Caco-2 (cell line): ENCODE data around the gene BRAT1. TPM values are rescaled to one million over a fixed set of nuclear protein-coding genes. Genes with fewer than 3 reads are reported as not detected.

Experiments
- BruUV-seq: library from RNA; stranded (reverse); fragments of 400-500 nt; replicated peaks from 2 replicates; lab custom pipeline; 2021; lab: Mats Ljungman, UMichigan
- CTCF ChIA-PET: fragments of 300-600 bp; sonication (Branson Sonifier 250); formaldehyde crosslinking; loops from one replicate; lab custom pipeline; 2022; ENCODE audit warnings: antibody characterized with exemption; lab: Charles Lee
- POLR2A ChIA-PET: fragments of 300-600 bp; sonication (Branson Sonifier 250); formaldehyde crosslinking; loops from one replicate; lab custom pipeline; 2022; ENCODE audit warnings: antibody characterized with exemption; lab: Charles Lee
- DNase-seq, 2 experiments: peaks; one replicate each; pipeline versions ENCODE4 v3.0.0 to v3.0.0-alpha.2; 2020 to 2022
- H3K27me3 ChIP-seq: replicated peaks from 2 replicates; pipeline ENCODE4 v1.6.0; 2011; ENCODE audit warnings: low read length; ENCODE audit not compliant: control insufficient read depth, insufficient read depth
- H3K36me3 ChIP-seq: 2 replicates; pipeline ENCODE4 v1.5.1; 2011; ENCODE audit warnings: low read length; ENCODE audit not compliant: control insufficient read depth, insufficient read depth
- H3K4me1 ChIP-seq: fragments of 250-450 bp; sonication (Bioruptor Pico); 2 replicates; pipeline ENCODE4 v1.5.1; 2020; ENCODE audit warnings: mild to moderate bottlenecking
- H3K4me3 ChIP-seq: 2 replicates; pipeline ENCODE4 v1.5.1; 2011; ENCODE audit warnings: low read depth, mild to moderate bottlenecking, control low read depth, low read length
- H3K9me3 ChIP-seq: fragments of 250-450 bp; sonication (Bioruptor Pico); 2 replicates; pipeline ENCODE4 v1.5.1; 2020; ENCODE audit warnings: mild to moderate bottlenecking, moderate library complexity
- H3K27ac Mint-ChIP-seq: one replicate; pipeline ENCODE4 v1.8.0; 2022; ENCODE audit warnings: mixed read lengths; ENCODE audit not compliant: unreplicated experiment
- H3K27me3 Mint-ChIP-seq: one replicate; pipeline ENCODE4 v1.8.0; 2022; ENCODE audit warnings: mixed read lengths; ENCODE audit not compliant: insufficient read depth, unreplicated experiment
- H3K36me3 Mint-ChIP-seq: one replicate; pipeline ENCODE4 v1.8.0; 2022; ENCODE audit warnings: mild to moderate bottlenecking, mixed read lengths; ENCODE audit not compliant: insufficient read depth, unreplicated experiment
- H3K4me1 Mint-ChIP-seq: one replicate; pipeline ENCODE4 v1.8.0; 2022; ENCODE audit warnings: low read depth, mixed read lengths; ENCODE audit not compliant: unreplicated experiment
- H3K4me3 Mint-ChIP-seq: one replicate; pipeline ENCODE4 v1.8.0; 2022; ENCODE audit warnings: mild to moderate bottlenecking, moderate library complexity, mixed read lengths; ENCODE audit not compliant: unreplicated experiment
- H3K9me3 Mint-ChIP-seq: one replicate; pipeline ENCODE4 v1.8.0; 2022; ENCODE audit warnings: mixed read lengths; ENCODE audit not compliant: unreplicated experiment
- CTCF ChIP-seq, 2 experiments: fragments of 200-600 bp in 1 of 2; IDR thresholded peaks; 1 replicate in 1 of 2; 2 replicates in 1 of 2; pipeline versions ENCODE4 v1.5.1 to v1.8.0; 2011 to 2022; ENCODE audit warnings: antibody characterized with exemption in 1 of 2, control low read depth in 1 of 2, inconsistent platforms in 1 of 2, low read depth in 1 of 2, low read length in 1 of 2, mild to moderate bottlenecking in 1 of 2, moderate library complexity in 1 of 2; ENCODE audit not compliant: insufficient read depth in 1 of 2, severe bottlenecking in 1 of 2, unreplicated experiment in 1 of 2
- intact Hi-C: fragments of 100-400 bp; cut with micrococcal nuclease; formaldehyde crosslinking; loops from one replicate; pipeline ENCODE4 v1.10.0; 2022; ENCODE audit not compliant: unreplicated experiment
- total RNA-seq: library from RNA; stranded (reverse); gene quantifications from 2 replicates; pipeline ENCODE4 v1.2.3, GENCODE V29; 2022

Gene BRAT1
- total RNA-seq, 1 experiment from 2014 or later = 33.5 TPM

GRCh38 chr7:2527505-2528467, 27.5 kb downstream of the BRAT1 start:
- Histone ChIP-seq H3K36me3 (no peaks in the 10 kb centered on the region), H3K4me1 (peaks cover 75% of the 10 kb centered on the region), H3K9me3 (no peaks in the 10 kb centered on the region), H3K4me3 (no peak overlapping the region), H3K27me3 (no peaks in the 10 kb centered on the region)
- TF ChIP-seq CTCF (IDR thresholded peaks at IDR 0.05; ENCODE audit: insufficient read depth in 1 of 2, low read depth in 1 of 2, low read length in 1 of 2, severe bottlenecking in 1 of 2, unreplicated experiment in 1 of 2) = no peak
- no TSS peak for BruUV-seq
- Mint-ChIP-seq H3K4me1 (peaks cover 15% of the 10 kb centered on the region), H3K27me3 (no peaks in the 10 kb centered on the region), H3K9me3 (no peaks in the 10 kb centered on the region), H3K36me3 (no peaks in the 10 kb centered on the region), H3K27ac (peak overlapping the region; percentile 86), H3K4me3 (peak overlapping the region; percentile 38)
- CTCF ChIA-PET = interaction anchor here (0.6 to 1.4 kb wide), 3 partner anchors 28 to 206 kb away, joined by 4 to 6 read pairs (median 6); partner anchors contain the start of gene BRAT1
- DNase-seq = peak; percentile 70 to 75
- POLR2A ChIA-PET = interaction anchor here (0.5 to 0.6 kb wide), 2 partner anchors 32 to 146 kb away, joined by 3 to 5 read pairs; no protein-coding TSS in a partner anchor
- intact Hi-C loops = no loop called here

GRCh38 chr7:2526659-2527504, 28.4 kb downstream of the BRAT1 start:
- H3K27me3 ChIP-seq = no peaks in the 10 kb centered on the region
- H3K9me3 ChIP-seq = no peaks in the 10 kb centered on the region
- Mint-ChIP-seq H3K36me3 (no peaks in the 10 kb centered on the region), H3K27me3 (no peaks in the 10 kb centered on the region), H3K4me1 (peaks cover 22% of the 10 kb centered on the region), H3K27ac (no peak overlapping the region), H3K4me3 (no peak overlapping the region), H3K9me3 (no peaks in the 10 kb centered on the region)
- H3K36me3 ChIP-seq = no peaks in the 10 kb centered on the region
- ChIA-PET CTCF (interaction anchor here (0.8 to 1.4 kb wide), 2 partner anchors 29 to 57 kb away, joined by 3 to 4 read pairs; partner anchors contain the start of gene BRAT1), POLR2A (interaction anchor here (0.5 to 0.6 kb wide), 2 partner anchors 32 to 145 kb away, joined by 3 to 5 read pairs; no protein-coding TSS in a partner anchor)
- H3K4me3 ChIP-seq = no peak overlapping the region
- intact Hi-C loops = no loop called here
- no peak for DNase-seq
- BruUV-seq = no TSS peak
- H3K4me1 ChIP-seq = peaks cover 84% of the 10 kb centered on the region
- TF ChIP-seq CTCF (IDR thresholded peaks at IDR 0.05; ENCODE audit: insufficient read depth in 1 of 2, low read depth in 1 of 2, low read length in 1 of 2, severe bottlenecking in 1 of 2, unreplicated experiment in 1 of 2) = no peak
